WTC11 (cell line): ENCODE results near the gene NAV3.

Experiments used
- CREB1 ChIP-seq: sonication (generic); formaldehyde crosslinking; IDR thresholded peaks from 2 replicates; pipeline ENCODE4 v1.8.0; 2023; ENCODE audit warnings: mild to moderate bottlenecking, missing genetic modification reagents
- CTCF ChIP-seq: fragments of 200-600 bp; IDR thresholded peaks from 2 replicates; pipeline ENCODE4 v1.8.0; 2022; ENCODE audit warnings: antibody characterized with exemption
- NFYB ChIP-seq: sonication (generic); formaldehyde crosslinking; conservative IDR thresholded peaks from 2 replicates; pipeline ENCODE4 v1.8.0; 2022; ENCODE audit warnings: low read depth, missing genetic modification reagents
- ZNF263 ChIP-seq: sonication (generic); formaldehyde crosslinking; IDR thresholded peaks from 2 replicates; pipeline ENCODE4 v1.8.1; 2022; ENCODE audit warnings: low read depth, mild to moderate bottlenecking, moderate library complexity, missing genetic modification reagents
- ZNF416 ChIP-seq: fragments of 250-450 bp; sonication (Bioruptor Pico); IDR thresholded peaks from 2 replicates; pipeline ENCODE4 v1.9.0; 2021; ENCODE audit warnings: mild to moderate bottlenecking, inconsistent platforms

- TF ChIP-seq CREB1 (CRISPR knock-in tag): no peak
- TF ChIP-seq CTCF: no peak
- TF ChIP-seq ZNF416 (CRISPR knock-in tag): no peak
- TF ChIP-seq ZNF263 (CRISPR knock-in tag): no peak
- no peak for TF ChIP-seq NFYB (CRISPR knock-in tag)
Observed at GRCh38 chr12:78018171-78018910, 187.6 kb downstream of the NAV3 start.
